GM18505 (cell line): Measurements from ENCODE around the gene TSPAN18.

Source experiments
- ATAC-seq: cut with Tn5 transposase; IDR thresholded peaks from one replicate; pipeline ENCODE4 v1.9.1; 2021; ENCODE audit not compliant: unreplicated experiment
- POLR2A ChIP-seq: IDR thresholded peaks from 4 replicates; pipeline ENCODE4 v1.6.1; 2011; ENCODE audit warnings: borderline replicate concordance; ENCODE audit not compliant: insufficient read depth, insufficient read length; ENCODE audit errors: extremely low read depth

Gene TSPAN18

DNA sequence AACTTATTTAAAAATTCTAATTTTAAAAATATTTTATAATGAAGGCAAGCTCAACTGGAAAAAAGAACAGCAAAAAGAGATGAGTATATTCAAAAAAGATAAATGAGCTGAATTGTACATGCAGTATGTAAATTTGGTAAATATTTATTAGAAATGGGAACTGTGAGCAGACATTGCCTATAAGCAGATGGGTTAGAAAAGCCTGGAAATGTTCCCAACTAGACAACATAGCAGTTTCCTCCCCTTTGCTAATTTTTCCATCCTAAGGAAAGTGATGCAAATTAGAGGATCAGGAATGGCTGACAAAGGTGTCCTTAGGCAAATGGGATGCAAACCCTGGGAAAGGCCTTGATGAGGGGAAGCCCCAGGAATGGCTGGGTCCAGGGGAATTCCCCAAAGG, 186.7 kb downstream of the TSPAN18 start:
- no peak for ATAC-seq
- TF ChIP-seq POLR2A, result no peak

DNA sequence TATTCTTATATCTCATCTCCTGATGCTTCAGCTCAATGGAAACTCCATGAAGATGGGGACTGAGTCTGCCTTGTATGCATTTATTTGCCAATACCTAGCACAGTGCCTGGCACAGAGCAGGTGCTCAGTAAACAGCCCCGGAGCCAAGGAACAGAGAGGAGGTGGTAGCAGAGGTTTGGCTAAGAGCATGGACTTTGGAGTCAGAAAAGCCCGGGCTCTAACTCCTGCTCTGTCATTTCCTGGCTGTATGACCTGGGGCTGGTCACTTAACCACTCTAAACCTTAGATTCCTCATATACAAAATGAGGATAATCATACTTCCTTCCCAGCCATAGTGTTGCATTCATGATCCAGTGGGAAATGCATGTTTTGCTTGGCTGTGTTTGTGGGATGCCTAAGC, 187.3 kb downstream of the TSPAN18 start:
- TF ChIP-seq POLR2A, result no peak
- no peak for ATAC-seq

DNA sequence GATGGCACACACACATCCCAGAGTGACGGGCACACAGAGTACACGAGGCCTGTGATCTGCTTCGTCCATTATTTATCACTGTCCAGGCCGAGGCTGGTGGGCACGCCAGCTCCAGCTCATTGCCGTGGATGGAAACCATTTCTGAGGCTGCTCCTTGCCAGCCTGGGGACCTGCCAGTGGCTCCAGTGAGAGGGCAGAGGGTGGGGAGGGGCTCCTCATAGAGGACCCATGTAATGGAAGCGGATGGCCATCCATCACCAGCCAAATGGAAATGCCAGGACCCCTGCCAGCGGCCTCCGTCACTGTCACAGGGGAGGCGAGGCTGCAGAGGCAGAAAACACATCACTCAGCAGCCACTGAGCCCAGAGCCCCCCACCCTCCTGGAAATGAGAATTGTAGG, 188.2 kb downstream of the TSPAN18 start:
- ATAC-seq, result no peak

DNA sequence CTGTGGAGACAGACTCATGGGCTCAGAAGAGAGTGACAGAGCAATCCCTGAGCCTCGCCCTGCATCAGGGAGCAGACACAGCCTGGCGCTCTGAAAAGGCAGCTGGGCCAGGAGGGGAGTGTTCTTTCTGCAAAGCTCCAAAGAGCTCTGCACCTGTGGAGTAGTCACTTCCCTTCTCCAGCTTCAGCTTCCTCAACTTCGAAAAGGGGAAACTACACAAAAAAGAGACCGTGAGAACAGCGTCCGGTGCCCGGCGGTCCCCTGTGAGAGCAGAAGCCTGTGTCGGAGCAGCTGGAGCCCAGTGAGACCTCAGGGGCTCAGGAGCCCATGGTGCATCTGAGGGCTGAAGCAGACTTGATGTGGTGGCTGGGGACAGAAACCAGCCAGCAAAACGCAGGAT, 188.9 kb downstream of the TSPAN18 start:
- ATAC-seq, result no peak
- no peak for TF ChIP-seq POLR2A

More for the DNA sequence above, 188.2 kb downstream of the TSPAN18 start:
- TF ChIP-seq POLR2A, result no peak

DNA sequence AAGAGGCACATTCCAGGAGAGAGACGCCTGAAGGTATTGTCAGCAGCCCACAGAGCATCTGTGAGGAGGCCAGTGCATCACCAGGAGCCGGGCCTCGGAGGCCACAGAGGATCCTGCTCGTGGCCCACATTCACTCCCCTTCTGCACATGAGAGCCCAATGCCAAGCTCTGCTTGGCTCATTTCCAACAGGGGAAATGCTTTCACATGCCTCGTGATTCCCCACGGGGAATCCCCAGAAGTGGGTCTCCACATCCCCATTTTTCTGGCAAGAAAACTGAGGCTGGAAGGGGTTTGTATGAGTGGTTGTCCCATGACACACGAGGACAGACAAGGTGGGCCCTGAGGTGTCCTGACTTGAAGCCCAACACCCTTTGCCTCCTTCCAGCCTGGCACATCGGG, 189.6 kb downstream of the TSPAN18 start:
- TF ChIP-seq POLR2A, result no peak
- ATAC-seq, result no peak

DNA sequence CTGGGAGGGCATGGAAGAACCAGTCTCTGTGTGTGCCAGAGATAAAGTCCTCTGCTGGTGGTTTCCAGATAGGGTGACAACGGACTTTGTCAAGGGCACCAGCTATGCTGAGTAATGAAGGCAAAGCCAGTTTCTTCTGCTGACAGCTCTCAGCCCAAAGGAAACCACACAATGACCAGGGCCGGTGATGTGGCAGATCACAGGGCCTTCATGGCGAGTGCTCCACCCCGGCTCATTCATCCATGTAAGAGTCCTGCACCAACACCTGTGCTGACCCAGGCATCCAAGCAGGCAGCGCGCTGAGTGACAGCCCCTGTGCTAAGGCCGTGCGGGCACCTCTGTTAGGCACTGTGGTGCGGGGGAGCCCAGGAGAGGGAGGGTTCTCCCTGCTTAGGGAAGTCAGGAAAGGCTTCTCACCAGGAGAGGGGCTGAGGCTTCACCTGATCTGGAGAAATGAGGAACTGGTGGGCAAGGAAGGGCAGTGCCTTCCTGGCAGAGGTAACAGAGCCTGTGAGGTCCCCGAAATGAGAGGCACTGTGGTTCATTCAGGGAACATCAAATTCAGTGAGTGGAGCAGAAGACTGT, 190.1 kb downstream of the TSPAN18 start:
- TF ChIP-seq POLR2A, result no peak
- ATAC-seq, result no peak

DNA sequence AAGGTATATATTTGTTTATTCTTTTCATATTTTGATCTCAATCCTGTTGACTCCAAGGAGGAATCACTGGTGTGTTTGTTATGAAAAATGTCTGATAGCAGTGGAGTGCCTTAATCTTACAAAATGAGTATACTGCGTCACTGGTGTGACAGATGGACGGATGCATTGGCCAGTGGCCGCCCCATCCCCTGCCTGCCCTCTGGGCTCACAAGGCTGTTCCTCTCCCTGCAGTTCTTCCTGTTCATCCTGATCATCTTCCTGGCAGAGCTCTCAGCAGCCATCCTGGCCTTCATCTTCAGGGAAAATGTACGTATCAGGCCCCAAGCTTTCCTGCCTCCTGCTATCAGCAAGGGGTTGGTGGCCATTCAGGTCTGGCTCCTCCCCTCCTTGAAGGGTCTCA, 191.0 kb downstream of the TSPAN18 start:
- no peak for ATAC-seq
- no peak for TF ChIP-seq POLR2A

DNA sequence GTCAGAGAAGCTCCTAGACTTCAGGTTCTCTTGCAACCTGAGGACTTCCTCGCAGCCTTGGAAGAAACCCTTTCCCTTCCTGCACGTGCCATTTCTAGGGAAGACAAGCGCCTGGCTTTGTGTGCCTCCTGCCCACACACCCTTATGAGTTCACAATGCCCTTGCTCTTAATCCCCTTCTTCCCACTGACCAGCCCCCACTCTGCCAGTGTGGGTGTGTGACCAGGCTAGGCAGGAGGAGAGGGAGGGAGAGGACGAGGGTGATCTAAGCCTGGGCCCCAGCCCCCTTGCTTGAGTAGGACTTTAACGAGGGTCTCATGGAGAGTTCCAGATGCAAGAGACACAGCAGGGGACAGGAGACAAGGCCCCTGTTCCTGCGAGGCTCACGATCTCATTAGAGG, 193.7 kb downstream of the TSPAN18 start:
- ATAC-seq, result no peak
- TF ChIP-seq POLR2A, result no peak

DNA sequence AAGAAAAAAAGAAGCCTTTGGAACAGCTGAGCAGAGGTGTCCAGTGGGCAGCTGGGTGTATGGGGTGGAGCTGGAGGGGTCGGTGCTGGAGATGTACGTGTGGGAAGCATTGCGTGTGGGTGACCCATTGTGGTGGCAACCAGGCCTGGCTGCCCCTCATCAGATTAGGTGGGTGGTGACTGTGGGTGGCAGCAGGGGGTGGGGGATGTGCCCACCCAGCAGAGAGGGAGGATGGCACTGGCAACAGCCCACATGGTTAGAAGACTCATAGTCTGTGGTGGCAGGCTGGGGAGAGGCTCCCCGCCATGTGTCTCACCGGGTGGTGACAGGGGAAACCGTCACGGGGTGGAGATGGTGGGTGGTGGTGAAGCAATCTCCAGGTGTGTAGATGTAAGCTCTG, 196.4 kb downstream of the TSPAN18 start:
- no peak for TF ChIP-seq POLR2A
- no peak for ATAC-seq

DNA sequence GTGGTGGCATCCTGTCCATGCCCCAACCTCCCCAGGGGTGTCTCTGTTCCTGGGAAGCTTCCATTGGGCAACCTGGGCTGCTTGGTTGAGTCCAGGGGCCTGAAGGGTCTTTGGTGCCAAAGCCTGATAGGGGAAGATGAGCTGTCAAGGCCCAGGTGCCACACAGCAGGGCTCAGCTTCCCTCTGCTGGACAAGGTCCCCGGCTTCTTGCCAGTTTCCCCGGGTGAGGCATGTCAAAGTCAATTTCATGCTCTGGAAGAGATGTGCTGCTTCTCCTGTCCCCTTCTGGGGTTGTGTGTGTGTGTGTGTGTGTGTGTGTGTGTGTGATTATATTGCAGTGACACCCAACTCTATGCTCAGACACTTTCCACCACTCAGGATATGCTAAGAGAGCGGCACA, 197.0 kb downstream of the TSPAN18 start:
- no peak for TF ChIP-seq POLR2A
- no peak for ATAC-seq

DNA sequence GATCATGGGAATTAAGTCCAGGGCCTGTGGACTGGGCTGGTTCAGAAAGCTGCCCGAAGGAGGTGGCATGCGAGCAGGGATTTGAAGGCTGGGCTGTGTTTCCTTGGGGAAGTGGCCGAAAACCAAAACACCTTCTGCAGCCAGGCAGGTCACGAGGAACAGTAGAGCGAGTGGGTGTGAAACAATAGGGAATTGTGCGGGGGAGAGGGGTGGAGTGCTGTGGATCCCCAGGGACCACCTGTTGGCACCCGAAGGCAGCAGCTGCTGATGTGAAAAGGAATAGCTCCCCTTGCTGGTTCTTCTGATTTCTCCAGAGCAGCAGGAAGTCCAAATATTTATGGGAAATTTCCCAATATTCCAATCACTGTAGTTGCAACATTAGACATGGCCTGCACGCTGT, 199.3 kb downstream of the TSPAN18 start:
- TF ChIP-seq POLR2A, result no peak
- ATAC-seq, result no peak

DNA sequence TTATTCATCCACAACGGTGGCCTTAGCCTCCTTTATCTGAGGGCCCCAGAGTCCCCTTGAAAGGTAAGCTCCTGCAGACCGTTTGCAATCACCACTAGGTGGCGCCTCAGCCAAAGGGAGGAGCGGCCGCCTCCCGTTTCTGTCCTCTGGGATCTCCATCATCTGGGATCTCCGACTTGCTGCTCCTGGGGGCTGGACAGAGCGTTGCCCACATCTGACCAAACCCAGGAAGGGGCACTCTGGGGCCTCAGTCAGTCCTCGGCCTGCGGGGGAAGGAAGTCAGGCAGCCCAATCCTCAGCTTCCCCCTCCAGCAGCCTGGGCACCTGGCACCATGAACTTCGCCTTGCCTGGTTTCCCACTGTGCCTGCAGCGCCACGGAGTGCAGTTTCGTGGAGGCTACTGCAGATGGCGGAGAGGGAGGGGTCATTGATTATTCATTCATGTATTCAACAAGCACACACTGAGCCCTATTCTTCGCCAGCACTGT, 200.5 kb downstream of the TSPAN18 start:
- ATAC-seq, result no peak
- no peak for TF ChIP-seq POLR2A

DNA sequence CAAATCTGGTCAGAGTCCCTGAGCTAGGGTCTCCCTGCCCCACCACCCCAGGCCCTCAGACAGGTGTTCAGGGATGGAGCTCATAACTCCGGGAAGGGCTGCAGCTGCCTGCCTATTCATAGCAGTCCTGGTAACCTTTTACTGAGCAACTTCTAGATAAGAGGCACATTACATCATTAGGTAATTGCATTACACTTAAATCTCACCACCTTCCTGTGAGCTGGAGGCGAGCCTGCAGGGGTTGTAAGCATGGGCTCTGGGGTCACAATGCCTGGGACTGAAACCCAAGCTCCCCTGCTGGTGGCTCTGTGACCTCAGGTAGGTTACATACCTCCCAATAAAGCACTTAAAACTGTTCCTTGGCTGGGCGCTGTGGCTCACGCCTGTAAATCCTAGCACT, 201.4 kb downstream of the TSPAN18 start:
- ATAC-seq, result no peak
- no peak for TF ChIP-seq POLR2A

DNA sequence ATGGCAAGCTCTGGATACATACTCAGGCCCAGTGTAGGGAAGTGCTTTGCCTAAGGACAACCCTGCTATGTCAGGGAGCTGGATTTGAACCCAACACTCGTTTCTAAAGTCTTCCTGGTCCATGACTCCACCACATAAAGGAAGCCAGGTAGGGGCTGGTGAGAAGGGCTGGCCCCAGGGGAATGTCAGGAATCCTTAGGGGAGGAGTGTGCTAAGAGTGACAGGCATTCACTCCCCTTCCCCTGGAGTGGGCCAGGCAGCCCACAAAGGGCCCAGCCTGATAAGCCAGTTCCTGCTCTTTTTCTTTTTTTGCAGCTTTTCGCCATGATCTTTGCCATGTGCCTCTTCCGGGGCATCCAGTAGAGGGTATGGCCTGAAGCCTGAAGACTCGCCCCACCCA, 202.1 kb downstream of the TSPAN18 start:
- TF ChIP-seq POLR2A, result no peak
- ATAC-seq, result no peak
